ENCODE data around the gene KCNK15.

Gene KCNK15

DNA sequence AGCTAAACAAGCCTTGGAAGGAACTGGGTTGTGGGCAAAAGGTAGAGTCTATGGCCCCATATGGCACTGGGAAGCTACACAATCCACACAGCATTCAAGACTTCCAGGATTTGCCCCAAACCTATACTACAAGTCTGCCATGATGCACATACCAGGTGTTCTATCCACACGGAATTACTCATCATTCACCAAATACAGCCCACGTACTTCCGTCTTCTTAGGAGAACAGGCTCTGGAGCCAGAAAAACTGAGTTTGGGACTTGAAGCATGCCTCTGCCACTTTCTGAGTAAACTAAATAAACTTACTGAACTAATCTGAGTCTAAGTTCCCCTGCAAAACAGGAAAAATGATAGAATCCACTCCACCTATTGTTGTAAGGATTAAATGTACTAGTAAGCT, 36.1 kb downstream of the KCNK15 start:
- H3K27me3 ChIP-seq (ENCODE audit: control insufficient read depth in 1 of 2, insufficient read depth in 2 of 2, low read length in 2 of 2): no peaks in the 10 kb centered on the region
- H3K36me3 ChIP-seq (ENCODE audit: insufficient read depth, low read length): no peaks in the 10 kb centered on the region
- H3K27ac ChIP-seq (ENCODE audit: low read depth, low read length): no peak overlapping the region
- no peak overlapping the region for H3K4me3 ChIP-seq (ENCODE audit: low read depth in 1 of 2, low read length in 2 of 2)
- H3K4me1 ChIP-seq (ENCODE audit: insufficient read depth, low read length): no peaks in the 10 kb centered on the region
- H3K9ac ChIP-seq (ENCODE audit: low read length): no peak overlapping the region
- no peaks in the 10 kb centered on the region for H3K9me3 ChIP-seq (ENCODE audit: low read length)

GRCh38 chr20:44784688-44785087, 39.0 kb downstream of the KCNK15 start:
- Histone ChIP-seq H3K27ac (ENCODE audit: low read depth, low read length) (no peak overlapping the region), H3K9ac (ENCODE audit: low read length) (no peak overlapping the region), H3K4me3 (ENCODE audit: low read depth in 1 of 2, low read length in 2 of 2) (no peak overlapping the region), H3K4me1 (ENCODE audit: insufficient read depth, low read length) (no peaks in the 10 kb centered on the region), H3K36me3 (ENCODE audit: insufficient read depth, low read length) (no peaks in the 10 kb centered on the region), H3K27me3 (ENCODE audit: control insufficient read depth in 1 of 2, insufficient read depth in 2 of 2, low read length in 2 of 2) (no peaks in the 10 kb centered on the region), H3K9me3 (ENCODE audit: low read length) (no peaks in the 10 kb centered on the region)

DNA sequence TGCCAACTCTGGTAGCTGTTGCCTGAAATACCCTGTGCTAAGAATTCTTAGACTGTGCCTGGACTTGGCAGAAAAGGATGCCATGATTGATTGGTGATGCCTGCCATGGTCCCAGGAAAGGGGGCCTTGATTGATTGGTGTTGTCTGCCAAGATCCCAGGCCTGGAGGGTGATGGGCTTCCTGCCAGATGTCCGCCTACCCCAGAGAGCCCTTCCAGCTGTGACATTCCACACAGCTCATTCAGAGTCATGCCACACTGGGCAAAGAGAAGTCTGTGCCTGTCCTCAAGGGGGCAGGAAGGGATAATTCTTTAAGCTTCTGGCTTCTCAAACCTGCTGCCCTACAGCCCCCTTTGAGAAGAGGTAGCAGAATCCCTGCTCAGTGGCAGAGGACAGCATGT, 40.1 kb downstream of the KCNK15 start:
- Histone ChIP-seq H3K36me3 (ENCODE audit: insufficient read depth, low read length) (no peaks in the 10 kb centered on the region), H3K27me3 (ENCODE audit: control insufficient read depth in 1 of 2, insufficient read depth in 2 of 2, low read length in 2 of 2) (no peaks in the 10 kb centered on the region), H3K9ac (ENCODE audit: low read length) (no peak overlapping the region), H3K9me3 (ENCODE audit: low read length) (no peaks in the 10 kb centered on the region), H3K4me1 (ENCODE audit: insufficient read depth, low read length) (no peaks in the 10 kb centered on the region), H3K27ac (ENCODE audit: low read depth, low read length) (no peak overlapping the region), H3K4me3 (ENCODE audit: low read depth in 1 of 2, low read length in 2 of 2) (no peak overlapping the region)

- no peak overlapping the region for H3K4me3 ChIP-seq (ENCODE audit: low read depth in 1 of 2, low read length in 2 of 2)
- no peaks in the 10 kb centered on the region for H3K36me3 ChIP-seq (ENCODE audit: insufficient read depth, low read length)
- no peak overlapping the region for H3K9ac ChIP-seq (ENCODE audit: low read length)
- no peak overlapping the region for H3K27ac ChIP-seq (ENCODE audit: low read depth, low read length)
- H3K4me1 ChIP-seq (ENCODE audit: insufficient read depth, low read length): no peaks in the 10 kb centered on the region
- no peaks in the 10 kb centered on the region for H3K9me3 ChIP-seq (ENCODE audit: low read length)
- no peaks in the 10 kb centered on the region for H3K27me3 ChIP-seq (ENCODE audit: control insufficient read depth in 1 of 2, insufficient read depth in 2 of 2, low read length in 2 of 2)
Measured at GRCh38 chr20:44787299-44787698, 41.6 kb downstream of the KCNK15 start.

GRCh38 chr20:44788706-44789456, 43.2 kb downstream of the KCNK15 start:
- Histone ChIP-seq H3K36me3 (ENCODE audit: insufficient read depth, low read length) (no peaks in the 10 kb centered on the region), H3K27ac (ENCODE audit: low read depth, low read length) (no peak overlapping the region), H3K9ac (ENCODE audit: low read length) (no peak overlapping the region), H3K9me3 (ENCODE audit: low read length) (no peaks in the 10 kb centered on the region), H3K27me3 (ENCODE audit: control insufficient read depth in 1 of 2, insufficient read depth in 2 of 2, low read length in 2 of 2) (no peaks in the 10 kb centered on the region), H3K4me3 (ENCODE audit: low read depth in 1 of 2, low read length in 2 of 2) (no peak overlapping the region), H3K4me1 (ENCODE audit: insufficient read depth, low read length) (no peaks in the 10 kb centered on the region)

DNA sequence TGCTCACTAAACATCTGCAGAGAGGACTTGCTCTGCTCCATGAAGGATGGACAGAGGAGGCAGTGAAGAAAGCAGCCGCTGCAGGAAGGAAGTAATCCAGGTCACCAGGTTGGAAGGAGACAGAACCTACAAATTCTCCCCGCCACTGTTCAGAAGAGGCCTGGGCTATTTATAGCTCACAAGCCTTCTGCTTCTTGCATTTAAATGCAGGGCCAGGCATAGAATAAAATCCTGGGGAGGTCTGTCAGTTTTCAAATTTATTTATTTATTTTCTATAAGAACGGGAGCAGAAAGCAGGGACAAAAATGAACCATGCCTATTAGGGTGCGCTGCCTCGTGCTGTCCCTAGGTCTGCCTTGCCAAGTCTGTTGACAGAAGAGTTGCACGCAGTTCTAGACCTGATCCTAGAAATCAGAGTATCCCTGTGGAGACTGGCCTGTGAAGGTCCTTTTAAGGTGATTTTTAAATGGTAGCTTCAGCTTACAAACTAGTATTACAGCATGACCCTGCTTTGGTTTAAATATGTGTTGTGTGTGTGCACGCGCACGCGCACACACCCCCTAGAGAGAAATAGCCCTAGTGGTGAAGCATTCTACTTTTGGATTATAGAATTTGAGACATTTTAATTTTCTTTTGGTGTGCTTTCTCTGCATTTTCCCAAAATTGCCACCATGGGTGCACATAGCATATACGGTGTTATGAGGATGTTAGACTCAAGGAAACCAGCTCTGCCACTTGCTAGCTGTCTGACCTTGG, 45.2 kb downstream of the KCNK15 start:
- H3K4me3 ChIP-seq (ENCODE audit: low read depth in 1 of 2, low read length in 2 of 2): no peak overlapping the region
- H3K27ac ChIP-seq (ENCODE audit: low read depth, low read length): no peak overlapping the region
- H3K27me3 ChIP-seq (ENCODE audit: control insufficient read depth in 1 of 2, insufficient read depth in 2 of 2, low read length in 2 of 2): no peaks in the 10 kb centered on the region
- H3K36me3 ChIP-seq (ENCODE audit: insufficient read depth, low read length): no peaks in the 10 kb centered on the region
- H3K4me1 ChIP-seq (ENCODE audit: insufficient read depth, low read length): no peaks in the 10 kb centered on the region
- H3K9ac ChIP-seq (ENCODE audit: low read length): no peak overlapping the region
- H3K9me3 ChIP-seq (ENCODE audit: low read length): no peaks in the 10 kb centered on the region

DNA sequence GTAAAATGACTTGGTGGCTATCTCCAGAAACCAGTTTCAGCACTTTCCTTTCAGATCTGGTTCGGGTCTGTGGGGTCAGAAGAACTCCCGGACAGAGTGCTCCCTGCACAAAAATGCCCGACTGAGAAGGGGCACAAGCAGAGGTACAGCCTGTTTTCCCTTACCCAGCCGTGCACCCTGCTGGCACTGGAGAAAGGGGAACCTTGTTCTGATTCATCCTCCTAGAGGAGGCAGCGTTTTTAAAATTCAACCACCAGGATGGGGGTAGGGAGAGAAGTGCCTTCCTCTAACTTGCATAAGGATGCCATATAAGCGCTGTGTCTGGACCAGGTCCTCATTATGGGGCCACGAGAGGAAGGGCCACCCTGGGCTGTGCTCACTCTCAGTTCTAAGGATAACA, 47.1 kb downstream of the KCNK15 start:
- Histone ChIP-seq H3K27me3 (ENCODE audit: control insufficient read depth in 1 of 2, insufficient read depth in 2 of 2, low read length in 2 of 2) (no peaks in the 10 kb centered on the region), H3K4me1 (ENCODE audit: insufficient read depth, low read length) (no peaks in the 10 kb centered on the region), H3K36me3 (ENCODE audit: insufficient read depth, low read length) (no peaks in the 10 kb centered on the region), H3K9me3 (ENCODE audit: low read length) (no peaks in the 10 kb centered on the region), H3K27ac (ENCODE audit: low read depth, low read length) (no peak overlapping the region), H3K4me3 (ENCODE audit: low read depth in 1 of 2, low read length in 2 of 2) (no peak overlapping the region), H3K9ac (ENCODE audit: low read length) (no peak overlapping the region)

- Histone ChIP-seq H3K9ac (ENCODE audit: low read length) (no peak overlapping the region), H3K27me3 (ENCODE audit: control insufficient read depth in 1 of 2, insufficient read depth in 2 of 2, low read length in 2 of 2) (no peaks in the 10 kb centered on the region), H3K4me3 (ENCODE audit: low read depth in 1 of 2, low read length in 2 of 2) (no peak overlapping the region), H3K27ac (ENCODE audit: low read depth, low read length) (no peak overlapping the region), H3K9me3 (ENCODE audit: low read length) (no peaks in the 10 kb centered on the region), H3K36me3 (ENCODE audit: insufficient read depth, low read length) (no peaks in the 10 kb centered on the region), H3K4me1 (ENCODE audit: insufficient read depth, low read length) (no peaks in the 10 kb centered on the region)
Measured at GRCh38 chr20:44795836-44796235, 50.2 kb downstream of the KCNK15 start.

- no peaks in the 10 kb centered on the region for H3K4me1 ChIP-seq (ENCODE audit: insufficient read depth, low read length)
Measured at GRCh38 chr20:44796311-44796710, 50.6 kb downstream of the KCNK15 start.

GRCh38 chr20:44796758-44797457, 51.2 kb downstream of the KCNK15 start:
- Histone ChIP-seq H3K9me3 (ENCODE audit: low read length) (no peaks in the 10 kb centered on the region), H3K9ac (ENCODE audit: low read length) (no peak overlapping the region), H3K27me3 (ENCODE audit: control insufficient read depth in 1 of 2, insufficient read depth in 2 of 2, low read length in 2 of 2) (no peaks in the 10 kb centered on the region), H3K4me3 (ENCODE audit: low read depth in 1 of 2, low read length in 2 of 2) (no peak overlapping the region), H3K4me1 (ENCODE audit: insufficient read depth, low read length) (no peaks in the 10 kb centered on the region), H3K27ac (ENCODE audit: low read depth, low read length) (no peak overlapping the region), H3K36me3 (ENCODE audit: insufficient read depth, low read length) (no peaks in the 10 kb centered on the region)

More at GRCh38 chr20:44796311-44796710, 50.6 kb downstream of the KCNK15 start:
- H3K4me3 ChIP-seq (ENCODE audit: low read depth in 1 of 2, low read length in 2 of 2): no peak overlapping the region
- H3K9ac ChIP-seq (ENCODE audit: low read length): no peak overlapping the region
- H3K27me3 ChIP-seq (ENCODE audit: control insufficient read depth in 1 of 2, insufficient read depth in 2 of 2, low read length in 2 of 2): no peaks in the 10 kb centered on the region
- H3K36me3 ChIP-seq (ENCODE audit: insufficient read depth, low read length): no peaks in the 10 kb centered on the region
- no peaks in the 10 kb centered on the region for H3K9me3 ChIP-seq (ENCODE audit: low read length)
- H3K27ac ChIP-seq (ENCODE audit: low read depth, low read length): no peak overlapping the region

DNA sequence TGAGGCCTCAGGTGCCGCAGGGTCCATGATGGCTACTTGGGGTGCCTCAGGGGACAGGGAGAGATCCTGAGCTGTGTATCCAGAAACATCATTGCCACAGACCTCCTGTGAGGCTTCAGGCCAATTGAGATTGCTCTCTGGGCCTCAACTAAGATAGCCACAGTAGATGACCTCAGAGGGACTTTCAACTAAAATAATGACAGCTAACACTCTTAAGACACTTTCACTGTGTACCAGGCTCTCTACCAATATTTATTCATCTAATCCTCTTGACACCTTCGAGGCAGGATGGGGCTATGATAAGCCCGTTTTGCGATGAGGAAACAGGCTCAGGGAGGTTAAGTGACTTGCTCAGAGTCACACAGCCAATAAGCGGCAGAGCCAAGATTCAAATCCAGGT, 54.0 kb downstream of the KCNK15 start:
- Histone ChIP-seq H3K36me3 (ENCODE audit: insufficient read depth, low read length) (no peaks in the 10 kb centered on the region), H3K9me3 (ENCODE audit: low read length) (no peaks in the 10 kb centered on the region), H3K9ac (ENCODE audit: low read length) (no peak overlapping the region), H3K4me1 (ENCODE audit: insufficient read depth, low read length) (no peaks in the 10 kb centered on the region), H3K27ac (ENCODE audit: low read depth, low read length) (no peak overlapping the region), H3K27me3 (ENCODE audit: control insufficient read depth in 1 of 2, insufficient read depth in 2 of 2, low read length in 2 of 2) (peaks cover 0 to 4% of the 10 kb centered on the region in 2 donors), H3K4me3 (ENCODE audit: low read depth in 1 of 2, low read length in 2 of 2) (no peak overlapping the region)

All from muscle layer of colon (tissue), 2 donors.